Breast epithelium (tissue), 3 donors: ENCODE data around the gene TGIF2.

ENCODE experiments used
- POLR2A ChIP-seq: fragments of 450-650 bp; IDR thresholded peaks from one replicate; pipeline ENCODE4 v1.6.1; 2016; ENCODE audit warnings: antibody characterized with exemption, mild to moderate bottlenecking, moderate library complexity
- POLR2AphosphoS5 ChIP-seq, 3 donors: sonication (generic); formaldehyde crosslinking; IDR thresholded peaks; one replicate each; pipeline ENCODE4 v1.6.1; 2017; ENCODE audit warnings: antibody characterized with exemption in 3 of 3
- TF ChIP-seq, protein P1 (sequence below), 3 donors: fragments of 450-650 bp; IDR thresholded peaks; one replicate each; pipeline ENCODE4 v1.5.1; 2016 to 2017; ENCODE audit warnings: antibody characterized with exemption in 3 of 3, mild to moderate bottlenecking in 3 of 3, moderate library complexity in 3 of 3

DNA sequence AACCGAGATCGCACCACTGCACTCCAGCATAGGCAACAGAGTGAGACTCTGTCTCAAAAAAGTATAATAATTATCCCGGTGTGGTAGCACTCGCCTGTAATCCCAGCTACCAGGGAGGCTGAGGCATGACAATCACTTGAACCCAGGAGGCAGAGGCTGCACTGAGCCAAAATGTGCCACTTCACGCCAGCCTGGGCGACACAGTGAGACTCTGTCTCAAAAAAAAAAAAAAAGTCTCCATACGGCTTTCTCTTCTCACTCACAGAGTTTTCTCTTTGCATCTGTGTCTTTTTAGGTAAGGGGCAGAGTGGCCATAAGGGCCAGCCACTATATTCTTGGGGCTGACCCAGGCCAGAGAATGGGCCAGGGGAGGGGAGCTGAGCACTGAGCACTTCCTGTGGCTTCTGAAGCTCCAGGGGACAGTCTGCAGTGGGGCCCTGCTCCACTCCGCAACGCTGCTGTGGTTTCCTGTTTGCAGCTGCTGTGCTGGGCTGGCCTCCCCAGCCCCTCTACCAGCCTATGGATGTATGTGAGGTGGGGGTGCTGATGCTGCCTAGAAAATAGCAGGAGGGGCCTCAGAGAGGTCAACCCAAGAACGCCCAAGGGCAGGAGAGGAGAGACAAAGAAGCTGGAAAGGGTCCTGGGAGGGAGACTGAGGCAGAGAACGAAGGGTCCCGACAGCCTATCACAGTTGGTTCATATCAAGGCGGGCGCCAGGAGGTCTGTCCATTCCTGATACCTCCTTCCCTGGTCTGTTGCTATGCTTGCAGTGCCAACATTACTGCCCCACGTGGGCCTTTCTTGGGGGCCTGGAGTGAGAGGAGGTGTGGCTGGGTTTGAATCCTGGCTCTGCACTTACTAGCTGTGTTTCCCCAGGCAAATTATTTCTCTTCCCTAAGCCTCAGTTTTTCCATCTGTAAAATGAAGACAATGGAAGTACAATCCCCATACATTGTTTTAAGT, 56.6 kb downstream of the TGIF2 start:
- TF ChIP-seq POLR2AphosphoS5 (IDR thresholded peaks at IDR 0.05) (no peak), POLR2A (no peak)
- TF ChIP-seq, protein P1, sequence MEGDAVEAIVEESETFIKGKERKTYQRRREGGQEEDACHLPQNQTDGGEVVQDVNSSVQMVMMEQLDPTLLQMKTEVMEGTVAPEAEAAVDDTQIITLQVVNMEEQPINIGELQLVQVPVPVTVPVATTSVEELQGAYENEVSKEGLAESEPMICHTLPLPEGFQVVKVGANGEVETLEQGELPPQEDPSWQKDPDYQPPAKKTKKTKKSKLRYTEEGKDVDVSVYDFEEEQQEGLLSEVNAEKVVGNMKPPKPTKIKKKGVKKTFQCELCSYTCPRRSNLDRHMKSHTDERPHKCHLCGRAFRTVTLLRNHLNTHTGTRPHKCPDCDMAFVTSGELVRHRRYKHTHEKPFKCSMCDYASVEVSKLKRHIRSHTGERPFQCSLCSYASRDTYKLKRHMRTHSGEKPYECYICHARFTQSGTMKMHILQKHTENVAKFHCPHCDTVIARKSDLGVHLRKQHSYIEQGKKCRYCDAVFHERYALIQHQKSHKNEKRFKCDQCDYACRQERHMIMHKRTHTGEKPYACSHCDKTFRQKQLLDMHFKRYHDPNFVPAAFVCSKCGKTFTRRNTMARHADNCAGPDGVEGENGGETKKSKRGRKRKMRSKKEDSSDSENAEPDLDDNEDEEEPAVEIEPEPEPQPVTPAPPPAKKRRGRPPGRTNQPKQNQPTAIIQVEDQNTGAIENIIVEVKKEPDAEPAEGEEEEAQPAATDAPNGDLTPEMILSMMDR (IDR thresholded peaks at IDR 0.05): no peak
